GM12878 (cell line): Measurements from ENCODE around the gene GEMIN5. TPM values are rescaled to one million over a fixed set of nuclear protein-coding genes. Genes with fewer than 3 reads are reported as not detected.

Experiments used
- ASH2L ChIP-seq: fragments of 300-600, 200-600 bp; sonication (generic); IDR thresholded peaks from 2 replicates; pipeline ENCODE4 v1.6.1; 2017; ENCODE audit warnings: low read depth, mild to moderate bottlenecking, borderline replicate concordance
- ATF3 ChIP-seq: IDR thresholded peaks from 2 replicates; pipeline ENCODE4 v1.6.1; 2011; ENCODE audit warnings: low read depth, mild to moderate bottlenecking, low read length, moderate library complexity, borderline replicate concordance; ENCODE audit errors: extremely low read depth
- BMI1 ChIP-seq: fragments of 450-650 bp; IDR thresholded peaks from 2 replicates; pipeline ENCODE4 v1.6.1; 2016; ENCODE audit warnings: mild to moderate bottlenecking, moderate library complexity, borderline replicate concordance
- CBX3 ChIP-seq: fragments of 200-600 bp; sonication (generic); IDR thresholded peaks from 2 replicates; pipeline ENCODE4 v1.6.1; 2016; ENCODE audit warnings: low read depth, borderline replicate concordance
- CHD1 ChIP-seq: IDR thresholded peaks from 2 replicates; pipeline ENCODE4 v1.6.1; 2012; ENCODE audit warnings: low read depth, low read length, improper control_type of control experiment
- E4F1 ChIP-seq: fragments of 450-650 bp; IDR thresholded peaks from 2 replicates; pipeline ENCODE4 v1.6.1; 2018; ENCODE audit warnings: borderline replicate concordance, mild to moderate bottlenecking; ENCODE audit not compliant: partially characterized antibody
- EED ChIP-seq: sonication (generic); IDR thresholded peaks from 2 replicates; pipeline ENCODE4 v1.6.1; 2016; ENCODE audit warnings: antibody characterized with exemption, low read depth
- ESRRA ChIP-seq: IDR thresholded peaks from 2 replicates; pipeline ENCODE4 v1.6.1; 2012; ENCODE audit warnings: mild to moderate bottlenecking, low read length, improper control_type of control experiment
- FOXM1 ChIP-seq: IDR thresholded peaks from 2 replicates; pipeline ENCODE4 v1.6.1; 2012; ENCODE audit warnings: low read depth, mild to moderate bottlenecking, inconsistent platforms, low read length, moderate library complexity
- GABPA ChIP-seq: IDR thresholded peaks from 2 replicates; pipeline ENCODE4 v1.6.1; 2014; ENCODE audit warnings: antibody characterized with exemption, low read depth, mild to moderate bottlenecking, inconsistent platforms
- HSF1 ChIP-seq: fragments of 150-350 bp; IDR thresholded peaks from 2 replicates; pipeline ENCODE4 v1.6.1; 2014; ENCODE audit warnings: mild to moderate bottlenecking, low read depth, low read length
- IKZF2 ChIP-seq, 2 experiments: fragments of 450-650 bp; IDR thresholded peaks; 2 replicates each; pipeline ENCODE4 v1.6.1; 2017; ENCODE audit warnings: mild to moderate bottlenecking in 2 of 2, moderate library complexity in 2 of 2
- JUNB ChIP-seq: IDR thresholded peaks from 2 replicates; pipeline ENCODE4 v1.6.1; 2016; ENCODE audit warnings: antibody characterized with exemption, mild to moderate bottlenecking
- MTA3 ChIP-seq: IDR thresholded peaks from 2 replicates; pipeline ENCODE4 v1.6.1; 2012; ENCODE audit warnings: low read length, inconsistent platforms, borderline replicate concordance
- MYB ChIP-seq: fragments of 150-350 bp; IDR thresholded peaks from 2 replicates; pipeline ENCODE4 v1.6.1; 2014; ENCODE audit warnings: mild to moderate bottlenecking, low read depth, low read length, borderline replicate concordance
- NFYB ChIP-seq: IDR thresholded peaks from 2 replicates; pipeline ENCODE4 v1.6.1; 2011; ENCODE audit warnings: low read depth, mild to moderate bottlenecking, low read length, improper control_type of control experiment, moderate library complexity; ENCODE audit not compliant: insufficient read depth
- NR2C2 ChIP-seq: IDR thresholded peaks from 2 replicates; pipeline ENCODE4 v1.6.1; 2011; ENCODE audit warnings: borderline replicate concordance, low read depth; ENCODE audit not compliant: control insufficient read depth, insufficient read length
- NRF1 ChIP-seq: conservative IDR thresholded peaks from 2 replicates; pipeline ENCODE4 v1.6.1; 2011; ENCODE audit warnings: mild to moderate bottlenecking, low read depth, low read length, improper control_type of control experiment
- PBX3 ChIP-seq: IDR thresholded peaks from 2 replicates; pipeline ENCODE4 v1.6.1; 2011; ENCODE audit warnings: mild to moderate bottlenecking, low read depth, low read length, moderate library complexity; ENCODE audit not compliant: insufficient replicate concordance
- PML ChIP-seq: IDR thresholded peaks from 2 replicates; pipeline ENCODE4 v1.6.1; 2012; ENCODE audit warnings: low read length, inconsistent platforms
- POU2F2 ChIP-seq: IDR thresholded peaks from 3 replicates; pipeline ENCODE4 v1.6.1; 2011; ENCODE audit warnings: low read depth, mild to moderate bottlenecking, low read length, borderline replicate concordance
- STAT1 ChIP-seq: fragments of 450-650 bp; conservative IDR thresholded peaks from 2 replicates; pipeline ENCODE4 v1.6.1; 2014; ENCODE audit warnings: antibody characterized with exemption, mild to moderate bottlenecking
- STAT3 ChIP-seq: IDR thresholded peaks from 2 replicates; pipeline ENCODE4 v1.6.1; 2011; ENCODE audit warnings: low read depth, low read length, improper control_type of control experiment
- ZNF207 ChIP-seq: fragments of 450-650 bp; IDR thresholded peaks from 2 replicates; pipeline ENCODE4 v1.6.1; 2014; ENCODE audit warnings: antibody characterized with exemption, mild to moderate bottlenecking, borderline replicate concordance
- ZNF217 ChIP-seq: fragments of 450-650 bp; IDR thresholded peaks from 2 replicates; pipeline ENCODE4 v1.6.1; 2017; ENCODE audit warnings: antibody characterized with exemption, mild to moderate bottlenecking
- ZNF24 ChIP-seq: fragments of 450-650 bp; IDR thresholded peaks from 2 replicates; pipeline ENCODE4 v1.6.1; 2017; ENCODE audit warnings: antibody characterized with exemption, mild to moderate bottlenecking
- ZZZ3 ChIP-seq: IDR thresholded peaks from 2 replicates; pipeline ENCODE4 v1.6.1; 2011; ENCODE audit warnings: low read depth; ENCODE audit not compliant: control insufficient read depth, insufficient read length
- polyA plus RNA-seq, 11 experiments: library from polyadenylated mRNA; depleted of rRNA in 4 of 11; unstranded in 6 of 11; stranded (reverse) in 5 of 11; fragments of >200 nt; fragmentation: Nextera tagmentation in 4 of 11; fragmentation: Illumina TruSeq in 1 of 11; extraction: Ambion mirVana in 4 of 11; extraction: Trizol in 1 of 11; gene quantifications; 1 replicate in 1 of 11; 2 replicates in 10 of 11; pipeline versions ENCODE4 v1.2.1 to v1.2.3, GENCODE V29; 2011 to 2016; ENCODE audit warnings: inconsistent platforms in 2 of 11, missing spikeins in 2 of 11, low read depth in 1 of 11
- total RNA-seq, 4 experiments: library from RNA; depleted of rRNA in 3 of 4; stranded (reverse); fragments of >200 nt in 3 of 4; fragmentation: Illumina TruSeq in 1 of 4; extraction: Trizol in 1 of 4; gene quantifications; 2 replicates each; pipeline versions ENCODE4 v1.2.1 to v1.2.3, GENCODE V29; 2013 to 2021

The GEMIN5 gene
- total and polyA plus RNA-seq, 10 of the 15 experiments (the other 5 are each of a cell fraction or from before 2014, with no cell fraction given): 6.3 to 29.8 (median 23.3) TPM

- TF ChIP-seq MYB: no peak
- TF ChIP-seq MTA3: no peak
- 0 out of 2 replicates have a peak, but pooled peaks have one; percentile 36 for TF ChIP-seq STAT1
- 0 out of 2 replicates have a peak, but pooled peaks have one; percentile 34 for TF ChIP-seq CHD1
- TF ChIP-seq BMI1: no peak
- TF ChIP-seq ZNF207: no peak
- TF ChIP-seq CBX3: no peak
- TF ChIP-seq ESRRA: no peak
- no peak for TF ChIP-seq ZZZ3
- TF ChIP-seq ATF3: no peak
- TF ChIP-seq HSF1: no peak
- 0 out of 4 replicates have a peak, but pooled peaks of 1 of the 2 experiments have one; percentile 10 for TF ChIP-seq IKZF2 (IDR thresholded peaks at IDR 0.05)
- no peak for TF ChIP-seq NR2C2
- peak; percentile 82 for TF ChIP-seq GABPA
- no peak for TF ChIP-seq E4F1
- no peak for TF ChIP-seq JUNB
- peak; percentile 37; the same call in 1 of the 2 replicates for TF ChIP-seq NRF1
- TF ChIP-seq ZNF24: no peak
- TF ChIP-seq EED: no peak
- no peak for TF ChIP-seq FOXM1
- TF ChIP-seq PBX3: peak; percentile 46
- no peak for TF ChIP-seq NFYB
- no peak for TF ChIP-seq STAT3
- no peak for TF ChIP-seq ASH2L
- peak; percentile 65 for TF ChIP-seq PML
- TF ChIP-seq ZNF217: no peak
- 0 out of 3 replicates have a peak, but pooled peaks have one; percentile 29 for TF ChIP-seq POU2F2
Measured at GRCh38 chr5:154858297-154858971, 79.6 kb downstream of the GEMIN5 start, which contains the start of gene CNOT8 (continued).
